ENCODE data around the gene BLOC1S2.
A peak's percentile ranks its signal among the peaks of the same experiment; 100 is the strongest.
"Not testable (repeated sequence)": the region's sequence is repeated elsewhere in the genome, so short reads cannot be mapped to it uniquely, and the experiment has no call there.

The BLOC1S2 gene

DNA sequence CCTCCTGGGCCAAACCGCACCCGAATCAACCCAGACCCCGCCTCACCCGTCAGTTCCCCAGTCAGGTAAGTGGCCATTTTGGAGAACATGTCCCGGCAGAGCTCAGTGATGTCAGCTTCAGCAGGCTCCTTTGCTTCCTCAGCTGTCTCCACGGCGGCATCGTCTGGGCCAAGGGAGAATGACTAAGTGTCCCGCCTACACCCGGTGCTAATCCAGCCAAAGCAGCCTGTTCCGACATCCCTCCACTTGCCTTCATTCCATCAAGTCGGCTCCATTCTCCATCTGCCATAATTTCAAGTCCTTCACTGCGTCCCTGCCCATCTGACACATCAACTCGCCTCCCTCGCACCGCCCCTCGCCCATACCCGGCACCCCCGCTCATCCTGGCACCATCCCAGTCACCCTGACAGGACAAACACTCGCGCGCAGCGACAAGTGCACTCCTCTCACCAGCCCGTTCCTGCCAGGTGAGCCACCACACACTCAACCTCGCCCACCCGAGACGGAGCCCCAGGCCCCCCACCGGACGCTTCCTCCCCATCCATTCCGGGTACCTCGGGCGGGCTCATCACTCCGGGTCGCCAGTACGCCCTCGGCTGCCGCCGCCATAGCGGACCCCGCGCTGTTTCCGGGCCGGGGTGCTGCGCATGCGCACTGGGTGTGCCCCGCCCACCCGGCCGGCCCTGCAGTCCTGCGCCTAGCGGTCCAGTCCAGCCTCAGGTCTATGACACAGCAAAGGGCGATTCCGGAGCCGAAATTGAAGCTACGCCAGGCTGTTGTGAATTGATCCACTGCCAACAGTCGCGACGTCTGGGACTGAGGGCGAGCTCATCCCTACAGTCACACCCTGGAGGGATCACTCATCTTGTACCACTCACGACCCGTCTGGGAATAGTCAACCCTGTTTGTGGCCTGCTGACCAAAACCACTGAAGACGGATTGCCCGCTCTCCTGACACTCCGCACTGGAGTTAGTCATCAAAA lies at the start of gene BLOC1S2:
TSS of gene BLOC1S2 (minus strand) at position 630 of the 983 bp plus-strand sequence. CDS start at position 609, 21 bp downstream.
- DNase-seq (ENCODE audit: low read depth, low spot score): peak; percentile 60

DNA sequence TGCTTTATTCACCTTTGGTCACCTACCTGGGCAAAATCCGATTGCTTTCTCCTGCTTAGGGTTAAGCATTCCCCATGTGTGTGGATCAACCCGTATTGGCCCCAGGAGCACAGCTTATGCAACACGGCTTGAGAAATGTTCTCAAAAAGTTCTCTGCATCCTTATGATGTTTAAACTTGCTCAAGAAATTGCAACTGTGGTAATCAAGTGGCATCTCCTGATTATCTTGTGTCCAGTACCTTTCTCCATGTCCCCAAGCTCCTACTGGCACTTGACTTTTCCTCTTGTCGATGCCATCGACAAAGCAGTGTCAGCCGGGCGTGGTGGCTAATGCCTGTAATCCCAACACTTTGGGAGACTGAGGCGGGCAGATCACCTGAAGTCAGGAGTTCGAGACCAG lies 48.3 kb upstream of the BLOC1S2 start:
- DNase-seq (ENCODE audit: low read depth, low spot score): no peak

DNA sequence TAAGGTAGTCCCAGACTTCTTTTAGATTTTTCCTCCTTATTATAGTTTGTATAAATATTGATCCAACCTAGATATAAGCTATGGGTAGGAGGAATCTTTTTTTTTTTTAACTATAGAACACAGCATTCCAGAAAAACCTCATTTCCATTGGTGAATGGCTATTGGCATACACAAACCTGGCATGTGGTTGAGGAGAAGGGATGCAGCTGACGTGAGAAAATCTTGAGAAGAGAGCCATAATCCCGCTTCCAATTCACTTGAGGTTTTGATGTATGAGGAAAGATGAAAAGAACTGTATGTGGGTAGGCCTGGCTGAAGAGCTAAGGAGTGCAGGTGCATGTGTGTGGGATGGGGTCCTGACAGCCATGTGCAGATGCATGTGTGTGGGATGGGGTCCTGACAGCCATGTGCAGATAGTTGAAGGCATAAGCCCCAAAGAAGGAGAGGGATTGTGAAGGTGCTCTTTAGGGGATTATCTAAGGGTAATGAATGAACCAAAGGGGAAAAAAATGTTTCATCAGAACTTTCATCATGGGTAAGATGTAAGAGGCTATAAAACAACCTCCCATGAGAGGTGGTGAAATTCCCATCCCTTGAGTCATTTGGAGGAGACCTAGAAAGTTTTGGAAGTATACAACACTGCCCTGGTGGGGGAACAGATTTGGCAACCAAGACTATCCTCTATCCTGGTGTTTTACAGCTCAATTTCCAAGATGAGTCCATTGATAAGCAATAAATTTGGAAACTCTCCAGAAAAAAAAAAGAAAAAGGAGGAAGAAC lies 47.4 kb upstream of the BLOC1S2 start:
- DNase-seq (ENCODE audit: low read depth, low spot score): no peak

DNA sequence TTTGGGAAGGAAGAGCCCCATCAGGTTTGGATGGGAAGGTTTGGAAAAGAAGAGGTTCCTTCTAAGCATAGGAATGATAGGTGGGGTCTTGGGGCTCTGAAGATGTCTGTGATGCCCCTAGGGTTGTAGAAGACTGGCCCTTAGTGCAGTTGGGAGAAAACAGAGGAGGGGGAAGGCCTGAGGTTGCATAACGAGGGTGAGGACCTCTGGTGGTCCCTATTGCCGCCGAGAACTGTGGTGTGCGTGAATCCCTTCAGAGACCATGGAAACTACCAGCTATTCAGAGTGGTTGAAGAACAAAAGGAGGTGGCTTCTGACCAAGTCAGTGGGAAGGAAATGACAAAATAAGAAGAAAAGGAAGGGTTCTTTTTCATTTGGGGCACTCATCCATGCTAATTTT lies 46.6 kb upstream of the BLOC1S2 start:
- DNase-seq (ENCODE audit: low read depth, low spot score): no peak

DNA sequence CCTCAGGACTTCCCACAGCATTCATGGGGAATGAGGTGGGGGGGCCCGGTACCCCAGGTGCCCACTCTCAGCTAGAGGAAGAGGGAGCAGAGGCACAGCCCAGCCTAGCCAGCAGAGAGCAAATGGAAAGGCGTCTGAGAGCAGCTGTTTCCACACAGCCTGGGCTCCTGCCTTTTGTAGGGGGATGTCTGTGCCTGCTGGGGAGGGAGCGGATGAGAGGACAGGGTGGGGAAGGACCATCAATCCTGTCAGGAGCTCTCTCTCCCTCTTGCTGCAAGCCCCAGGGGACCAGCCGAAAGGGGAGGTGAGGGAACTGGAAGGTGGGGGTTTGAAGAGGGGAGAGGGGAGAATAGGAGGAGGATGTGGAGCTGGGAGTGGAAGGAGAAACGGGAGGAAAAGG lies 43.6 kb upstream of the BLOC1S2 start, which contains the start of gene PKD2L1:
TSS of gene PKD2L1 (minus strand) at position 150 of the 400 bp plus-strand sequence. CDS start at position 25, 125 bp downstream.
- no peak for DNase-seq (ENCODE audit: low read depth, low spot score)

DNA sequence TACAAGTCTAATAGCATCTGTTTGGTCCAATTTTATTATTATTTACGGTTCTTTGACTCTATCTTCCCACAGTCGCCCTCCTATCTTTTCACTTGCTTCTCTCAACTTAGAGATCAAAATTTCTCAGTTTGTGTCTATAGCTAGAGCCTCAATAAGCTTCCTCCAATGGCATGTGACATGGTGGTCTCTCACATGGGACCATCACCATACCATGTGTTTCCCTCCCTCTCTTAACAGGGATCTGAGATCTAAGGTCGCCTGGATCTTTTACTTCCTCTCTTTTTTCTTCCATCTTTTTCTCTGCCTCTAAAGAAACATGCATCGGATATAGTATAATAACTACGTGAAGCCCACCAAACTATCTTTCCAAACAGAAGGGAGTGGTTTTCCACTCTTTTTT lies 41.7 kb upstream of the BLOC1S2 start:
- DNase-seq (ENCODE audit: low read depth, low spot score): no peak

DNA sequence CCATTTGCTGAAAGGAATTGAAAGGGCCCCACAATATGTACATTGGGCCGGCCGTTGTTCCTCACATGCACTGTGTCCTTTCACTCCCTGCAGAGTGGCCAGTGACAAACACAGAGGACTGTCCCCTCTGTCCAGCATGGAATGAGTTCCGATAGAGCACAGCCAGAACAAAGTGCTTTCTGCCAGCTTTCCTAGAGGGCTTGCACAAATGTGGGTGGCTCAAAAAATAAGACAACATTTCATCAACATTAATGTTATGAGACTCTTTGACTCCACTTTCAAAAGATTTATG lies 41.2 kb upstream of the BLOC1S2 start:
- DNase-seq (ENCODE audit: low read depth, low spot score): no peak

DNA sequence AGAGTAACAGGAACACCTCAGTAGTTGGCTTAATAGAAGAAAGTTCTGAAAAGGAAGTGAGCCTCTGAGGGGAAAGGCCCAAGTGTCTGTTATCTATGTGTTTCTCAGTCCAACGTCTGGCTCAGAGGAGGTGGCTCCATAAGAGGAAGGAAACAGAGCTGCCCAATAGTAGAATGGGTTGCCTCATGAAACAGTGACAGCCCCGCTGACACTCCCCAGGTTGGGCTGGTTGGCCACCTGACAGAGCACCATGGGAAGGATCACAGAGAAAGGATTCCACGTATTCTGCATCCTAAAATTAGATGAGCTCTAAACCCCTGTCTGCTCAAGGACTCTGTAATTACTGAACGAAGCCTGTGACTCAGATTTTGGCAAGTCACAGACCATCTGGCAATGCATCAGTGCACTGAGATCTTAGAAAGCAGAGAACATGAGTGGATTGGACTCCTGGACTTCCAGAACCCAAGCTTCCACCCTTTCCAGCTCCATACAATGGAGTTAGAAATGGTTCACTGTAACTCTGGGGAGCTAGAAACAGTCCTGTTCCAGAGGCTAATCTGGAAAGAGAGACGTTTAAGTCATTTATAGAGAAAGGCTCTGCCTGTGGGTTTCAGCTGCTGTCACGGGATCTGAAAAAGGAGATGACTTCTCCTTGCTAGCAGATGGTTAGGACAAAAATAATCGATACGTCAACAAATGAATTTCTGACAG lies 40.7 kb upstream of the BLOC1S2 start:
- no peak for DNase-seq (ENCODE audit: low read depth, low spot score)

DNA sequence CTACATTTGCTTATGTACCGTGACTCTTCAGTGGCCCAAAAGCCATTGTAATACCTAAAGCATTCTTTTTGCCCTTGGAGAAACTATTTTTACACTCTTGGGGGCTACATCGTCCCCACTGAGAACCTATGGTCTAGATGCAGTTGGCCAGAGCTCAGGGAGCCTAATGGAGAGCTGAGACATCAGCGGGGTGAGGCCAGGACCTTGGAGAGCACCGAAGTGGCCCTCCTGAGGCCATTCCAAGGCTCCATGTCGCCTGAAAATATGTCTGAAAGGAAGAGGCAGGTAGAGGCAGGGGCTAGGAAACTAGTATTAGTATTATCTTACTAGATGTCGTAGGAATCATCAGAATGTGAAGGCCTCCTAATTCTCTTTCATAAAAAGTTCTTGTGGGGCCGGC lies 38.7 kb upstream of the BLOC1S2 start:
- DNase-seq (ENCODE audit: low read depth, low spot score): no peak

DNA sequence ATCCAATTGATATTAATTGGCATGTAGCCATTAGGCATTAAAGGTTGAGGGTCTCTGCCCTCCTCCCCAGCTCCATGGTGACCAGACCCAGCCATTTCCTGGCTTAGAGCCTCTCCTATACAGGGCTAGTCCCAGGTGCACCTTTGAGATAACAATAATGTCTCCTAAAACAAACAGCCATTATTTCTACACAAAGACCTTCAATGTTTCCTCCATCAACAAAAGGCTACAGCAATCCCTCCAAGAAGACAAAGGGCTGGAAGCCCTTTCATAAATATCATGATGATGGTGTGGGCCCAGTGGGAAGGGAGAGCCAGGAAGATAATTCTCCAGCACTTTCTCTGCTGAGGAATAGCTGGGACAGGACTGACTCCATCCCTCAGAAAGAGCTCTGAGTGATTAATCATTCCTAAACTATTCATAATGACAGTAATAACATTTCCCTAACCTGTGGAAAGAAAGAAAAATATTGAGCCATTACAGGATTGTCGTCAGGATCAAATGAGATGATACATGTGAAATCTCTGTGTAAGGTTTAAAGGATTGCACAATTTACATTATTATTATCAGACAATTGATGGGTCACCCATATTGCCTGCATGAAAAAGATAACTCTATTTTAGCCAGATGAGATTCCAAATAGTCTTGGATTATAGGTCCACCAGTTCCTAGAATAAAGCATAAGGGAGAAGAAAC lies 33.4 kb upstream of the BLOC1S2 start:
- no peak for DNase-seq (ENCODE audit: low read depth, low spot score)

DNA sequence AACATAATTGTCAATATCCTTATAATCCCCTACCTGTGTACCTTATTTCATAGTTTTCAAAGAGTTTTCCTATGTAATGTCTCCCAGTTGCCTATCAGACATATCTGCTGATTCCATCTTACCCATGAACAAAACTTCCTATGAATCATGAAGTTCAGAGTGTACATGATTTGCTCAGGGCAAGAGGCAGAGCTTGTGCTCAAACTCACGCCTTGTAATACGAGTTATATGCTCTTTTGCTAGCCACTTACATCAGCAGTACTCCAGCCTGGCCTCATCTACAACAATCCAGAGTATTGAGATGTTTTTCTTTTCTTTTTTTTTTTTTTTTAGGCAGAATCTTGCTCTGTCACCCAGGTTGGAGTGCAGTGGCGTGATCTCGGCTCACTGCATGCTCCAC lies 31.7 kb upstream of the BLOC1S2 start:
- no peak for DNase-seq (ENCODE audit: low read depth, low spot score)

DNA sequence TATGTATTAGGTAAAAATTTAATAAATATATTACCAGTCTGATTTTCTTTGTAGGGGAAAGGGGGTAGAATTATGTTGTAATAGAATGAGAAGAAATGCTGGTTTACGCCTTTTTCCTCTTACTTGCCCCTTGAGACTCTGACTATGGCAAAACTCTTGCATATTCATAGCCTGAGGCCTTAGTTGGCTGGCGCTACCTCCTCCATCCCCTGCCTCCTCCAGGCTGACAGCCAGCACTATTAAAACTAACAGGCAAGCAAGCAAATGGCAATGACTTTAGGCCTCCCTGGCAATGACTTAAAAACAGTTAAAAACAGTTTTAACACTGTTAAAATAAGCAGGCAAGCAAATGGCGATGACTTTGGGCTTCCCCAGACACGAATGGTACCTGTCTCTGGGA lies 29.1 kb upstream of the BLOC1S2 start:
- DNase-seq (ENCODE audit: low read depth, low spot score): no peak

DNA sequence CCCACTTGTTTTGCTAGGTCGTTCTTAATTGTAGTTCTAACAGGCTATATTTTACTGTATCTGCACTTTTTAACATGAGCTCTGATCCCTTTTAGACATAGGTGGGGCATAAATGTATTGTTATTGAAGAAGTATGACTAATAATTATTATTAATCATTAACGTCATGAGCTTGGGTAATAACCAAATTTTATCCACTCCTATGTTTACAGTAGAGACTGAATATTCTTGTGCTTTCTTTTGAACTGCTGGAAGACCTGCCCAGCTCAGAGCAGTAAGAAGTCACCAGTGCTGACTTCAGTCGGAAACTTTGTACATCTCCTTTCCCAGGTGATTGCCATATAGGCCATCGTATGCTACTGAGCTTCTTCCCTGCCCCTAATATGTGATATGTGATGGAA lies 24.8 kb upstream of the BLOC1S2 start:
- DNase-seq (ENCODE audit: low read depth, low spot score): no peak

DNA sequence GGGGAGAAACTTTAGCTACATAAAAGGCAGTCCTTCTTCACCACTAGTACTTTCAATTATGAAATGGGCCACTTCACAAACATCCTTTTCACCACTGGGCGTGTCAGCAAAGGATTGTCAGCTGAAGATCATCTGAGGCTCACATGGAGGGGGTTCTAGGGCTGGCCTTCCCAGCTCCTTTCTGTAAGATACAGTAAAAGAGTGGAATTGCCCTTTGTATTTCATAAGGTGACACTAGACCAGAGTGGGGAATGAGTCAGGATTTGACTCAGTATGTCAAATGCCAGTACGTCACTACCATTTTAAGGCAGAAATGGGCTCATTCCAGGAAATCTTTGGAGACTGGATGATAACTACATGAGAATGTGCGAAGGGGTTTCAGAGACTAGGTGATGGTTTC lies 21.2 kb upstream of the BLOC1S2 start:
- DNase-seq (ENCODE audit: low read depth, low spot score): no peak

DNA sequence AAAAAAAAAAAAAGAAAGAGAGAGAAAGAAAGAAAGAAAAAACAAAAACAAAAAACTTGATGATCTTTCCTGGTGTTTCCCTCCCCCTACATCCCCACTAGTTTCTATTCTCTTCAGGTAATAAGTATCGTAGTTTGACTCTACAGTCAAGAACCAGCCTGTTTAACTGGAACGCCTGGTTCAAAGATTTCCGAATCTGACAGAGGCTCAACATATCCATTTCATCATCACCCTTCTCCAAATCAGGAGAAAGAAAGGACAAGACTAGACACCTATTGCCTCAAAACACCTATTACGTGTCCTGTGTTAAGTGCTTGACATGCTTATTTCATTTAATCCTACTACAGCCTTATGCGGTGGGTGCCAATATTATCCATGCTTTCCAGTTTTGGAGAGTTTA lies 20.4 kb upstream of the BLOC1S2 start:
- no peak for DNase-seq (ENCODE audit: low read depth, low spot score)

DNA sequence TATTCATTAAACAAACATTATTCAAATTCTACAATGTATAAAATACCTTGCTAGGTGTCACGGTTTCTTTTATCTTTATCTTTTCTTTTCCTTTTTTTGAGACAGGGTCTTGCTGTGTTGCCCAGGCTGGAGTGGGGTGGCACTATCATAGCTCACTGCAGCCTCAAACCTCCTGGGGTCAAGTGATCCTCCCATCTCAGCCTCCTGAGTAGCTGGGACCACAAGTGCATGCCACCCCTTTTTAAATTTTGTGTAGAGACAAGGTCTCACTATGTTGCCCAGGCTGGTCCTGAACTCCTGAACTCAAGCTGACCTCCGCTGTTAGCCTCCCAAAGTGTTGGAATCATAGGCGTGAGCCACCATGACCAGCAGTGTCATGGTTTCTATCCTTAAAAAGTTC lies 17.9 kb upstream of the BLOC1S2 start:
- DNase-seq (ENCODE audit: low read depth, low spot score): no peak

DNA sequence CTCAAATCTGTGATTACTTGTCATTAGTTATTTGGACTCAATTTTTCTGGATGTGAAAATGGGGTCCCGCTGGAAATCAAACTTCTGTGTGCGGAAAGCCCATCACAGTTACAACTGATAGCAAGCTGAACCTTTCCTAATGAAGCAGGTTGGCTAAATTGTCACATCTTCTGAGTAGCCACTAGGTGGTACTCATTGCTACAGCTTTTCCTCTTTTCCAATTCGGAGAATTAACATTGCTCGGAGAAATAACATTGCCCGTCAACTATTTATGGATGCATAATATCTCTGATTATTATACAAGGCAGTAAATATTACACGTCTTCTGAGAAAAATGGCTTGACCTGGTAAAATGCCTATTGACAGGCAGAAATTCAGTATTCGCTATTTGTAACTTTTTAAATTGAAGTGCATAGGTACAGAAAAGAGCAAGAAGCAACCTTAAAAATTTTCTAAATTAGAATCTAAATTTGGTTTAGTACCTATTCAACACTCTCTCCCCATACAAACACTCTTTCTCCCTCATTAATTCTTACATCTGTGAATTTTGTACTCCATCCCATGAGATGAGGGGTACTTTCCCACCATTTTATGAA lies 17.3 kb upstream of the BLOC1S2 start:
- DNase-seq (ENCODE audit: low read depth, low spot score): no peak

DNA sequence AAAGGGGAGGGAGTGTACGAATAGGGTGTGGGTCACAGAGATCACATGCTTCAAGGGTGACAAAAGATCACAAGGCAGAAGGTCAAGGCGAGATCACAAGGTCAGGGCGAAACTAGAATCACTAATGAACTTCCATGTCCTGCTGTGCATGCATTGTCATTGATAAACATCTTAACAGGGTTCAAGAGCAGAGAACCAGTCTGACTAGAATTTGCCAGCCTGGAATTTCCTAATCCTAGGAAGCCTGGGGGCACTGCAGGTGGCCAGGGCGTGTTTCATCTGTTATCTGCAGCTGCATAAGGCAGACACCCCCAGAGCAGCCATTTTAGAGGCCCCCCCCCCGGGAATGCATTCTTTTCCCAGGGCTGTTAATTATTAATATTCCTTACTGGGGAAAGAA lies 14.6 kb upstream of the BLOC1S2 start:
- DNase-seq (ENCODE audit: low read depth, low spot score): not testable (repeated sequence)

DNA sequence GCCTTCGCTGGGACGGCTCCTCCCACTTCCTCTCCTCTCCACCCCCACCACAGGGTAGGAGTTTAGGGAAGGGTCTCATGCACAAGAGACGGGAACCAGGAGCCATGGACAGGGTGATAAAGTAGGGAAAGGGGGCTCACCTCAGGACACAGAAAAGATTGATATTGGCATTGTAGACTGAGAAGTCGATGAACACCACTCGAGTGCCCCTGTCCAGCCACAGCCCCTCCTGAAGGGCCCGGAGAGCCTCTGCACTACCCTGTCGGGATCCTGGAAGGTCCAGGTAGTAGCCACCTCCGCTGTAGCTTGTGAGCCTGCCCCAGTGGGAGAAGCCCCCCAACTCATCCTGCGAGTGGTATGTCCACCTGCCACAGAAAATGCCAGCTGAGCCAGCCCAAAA lies 10.8 kb upstream of the BLOC1S2 start:
- DNase-seq (ENCODE audit: low read depth, low spot score): no peak

DNA sequence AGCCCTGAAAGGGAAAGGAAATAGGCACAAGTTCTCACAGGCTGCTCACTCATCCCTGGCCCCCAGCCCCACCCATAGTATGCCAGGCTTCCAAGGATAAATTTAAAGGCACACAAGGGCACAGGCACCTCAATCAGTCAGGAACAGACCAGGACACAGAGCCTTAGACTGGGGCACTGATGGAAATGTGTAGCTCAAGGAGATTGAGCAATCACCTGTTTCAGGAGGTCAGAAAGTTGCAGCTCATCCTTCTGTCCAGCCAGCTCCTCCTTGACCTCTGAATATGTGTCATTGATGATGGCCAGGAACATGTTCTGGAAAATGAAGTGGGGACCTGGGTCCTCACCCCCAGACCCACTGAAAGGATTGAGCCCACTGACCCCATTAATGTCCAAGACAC lies 6.6 kb upstream of the BLOC1S2 start:
- DNase-seq (ENCODE audit: low read depth, low spot score): no peak

DNA sequence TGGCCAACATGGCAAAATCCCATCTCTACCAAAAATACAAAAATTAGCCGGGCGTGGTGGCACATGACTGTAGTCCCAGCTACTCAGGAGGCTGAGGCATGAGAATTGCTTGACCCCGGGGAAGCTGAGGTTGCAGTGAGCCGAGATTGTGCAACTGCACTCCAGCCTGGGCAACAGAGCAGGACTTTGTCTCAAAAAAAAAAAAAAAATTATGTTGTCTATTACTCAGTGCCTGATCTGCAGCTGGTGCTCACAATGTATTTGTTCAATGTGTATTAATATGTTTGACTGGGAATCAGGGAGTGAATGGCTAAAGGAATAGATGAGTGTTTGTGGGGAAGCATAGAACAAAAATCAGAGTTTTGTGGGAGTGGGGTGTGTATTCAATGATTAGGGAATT lies 5.8 kb upstream of the BLOC1S2 start:
- DNase-seq (ENCODE audit: low read depth, low spot score): not testable (repeated sequence)
